ENCODE measurements around the gene DNAJA3. TPM values are rescaled to one million over a fixed set of nuclear protein-coding genes. Genes with fewer than 3 reads are reported as not detected.

The DNAJA3 gene
- total and polyA plus RNA-seq, 4 experiments from 2014 or later: 52.4 to 71.1 (median 61.5) TPM

DNA sequence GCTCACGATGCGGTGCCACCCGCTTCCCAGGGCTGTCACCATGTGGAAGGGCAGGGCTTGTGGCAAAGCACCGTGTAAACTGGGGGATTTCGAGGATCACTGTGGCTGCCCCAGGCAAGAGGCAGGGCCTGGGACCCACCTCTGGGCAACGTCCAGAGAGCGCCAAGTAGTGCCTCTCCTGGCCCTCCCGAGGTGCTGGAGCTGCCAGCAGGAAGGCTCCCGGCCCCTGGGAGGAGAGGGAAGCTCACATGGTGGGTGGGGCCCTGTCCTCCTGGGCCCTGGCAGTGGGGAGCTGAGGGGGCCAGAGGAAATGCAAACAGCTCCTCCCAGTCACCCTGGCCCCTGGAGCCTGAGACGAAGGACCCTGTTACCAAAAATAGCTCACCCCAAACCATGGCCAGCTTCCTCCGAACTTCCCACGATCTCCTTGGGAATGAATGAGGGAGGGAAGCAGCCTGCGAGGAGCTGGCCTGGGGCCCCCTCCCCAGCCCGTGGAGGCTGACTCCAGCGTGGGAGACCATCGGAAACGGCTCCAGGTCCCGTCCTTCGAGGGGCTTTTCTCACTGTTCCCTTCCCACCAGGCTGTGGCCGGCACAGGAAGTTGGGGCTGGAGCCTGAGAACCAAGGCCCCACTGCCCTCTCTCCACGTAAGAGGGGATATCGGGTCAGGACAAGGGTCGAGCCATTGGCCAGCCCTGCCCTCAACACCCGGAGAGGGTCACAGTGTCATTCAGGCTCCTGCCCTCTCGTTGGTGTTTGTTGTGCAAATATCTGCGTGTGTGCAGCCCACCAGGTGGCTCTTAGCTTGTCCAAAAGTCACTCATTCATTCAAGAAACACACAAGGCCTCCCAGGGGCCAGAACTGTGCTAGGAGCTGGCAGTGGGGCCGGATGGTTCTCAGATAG lies 36.4 kb upstream of the DNAJA3 start:
- H3K9me3 Mint-ChIP-seq: peaks cover 0 to 4% (median 0%) of the 10 kb centered on the region in 8 donors
- H3K27me3 Mint-ChIP-seq: no peaks in the 10 kb centered on the region
- H3K27ac Mint-ChIP-seq: peak overlapping the region in 3 of 7 donors; percentile 57 to 80 (median 71)
- peaks cover 11 to 66% of the 10 kb centered on the region in 2 donors for H3K36me3 Mint-ChIP-seq
- ChIA-PET POLR2A (ENCODE audit: partially characterized antibody) (no interaction called here), CTCF (ENCODE audit: partially characterized antibody) (interaction anchor here (4.4 kb wide), 1 partner anchor 13 kb away, joined by 16 read pairs; no protein-coding TSS in a partner anchor)
- Histone ChIP-seq H3K4me1 (ENCODE audit: insufficient read depth, low read length) (no peaks in the 10 kb centered on the region), H3K9me3 (ENCODE audit: control insufficient read depth in 1 of 2, low read length in 2 of 2) (no peaks in the 10 kb centered on the region), H3K4me3 (ENCODE audit: low read length in 2 of 2) (no peak overlapping the region), H3K27me3 (ENCODE audit: insufficient read depth, low read length) (no peaks in the 10 kb centered on the region), H3K27ac (ENCODE audit: low read depth, low read length) (no peak overlapping the region), H3K36me3 (ENCODE audit: insufficient read depth, low read length) (peaks cover 75% of the 10 kb centered on the region)
- DNase-seq: no peak
- no peak overlapping the region for H3K4me3 Mint-ChIP-seq
- intact Hi-C loops (cut with micrococcal nuclease): no loop called here
- H3K4me1 Mint-ChIP-seq: peaks cover 0 to 5% (median 1%) of the 10 kb centered on the region in 4 donors

DNA sequence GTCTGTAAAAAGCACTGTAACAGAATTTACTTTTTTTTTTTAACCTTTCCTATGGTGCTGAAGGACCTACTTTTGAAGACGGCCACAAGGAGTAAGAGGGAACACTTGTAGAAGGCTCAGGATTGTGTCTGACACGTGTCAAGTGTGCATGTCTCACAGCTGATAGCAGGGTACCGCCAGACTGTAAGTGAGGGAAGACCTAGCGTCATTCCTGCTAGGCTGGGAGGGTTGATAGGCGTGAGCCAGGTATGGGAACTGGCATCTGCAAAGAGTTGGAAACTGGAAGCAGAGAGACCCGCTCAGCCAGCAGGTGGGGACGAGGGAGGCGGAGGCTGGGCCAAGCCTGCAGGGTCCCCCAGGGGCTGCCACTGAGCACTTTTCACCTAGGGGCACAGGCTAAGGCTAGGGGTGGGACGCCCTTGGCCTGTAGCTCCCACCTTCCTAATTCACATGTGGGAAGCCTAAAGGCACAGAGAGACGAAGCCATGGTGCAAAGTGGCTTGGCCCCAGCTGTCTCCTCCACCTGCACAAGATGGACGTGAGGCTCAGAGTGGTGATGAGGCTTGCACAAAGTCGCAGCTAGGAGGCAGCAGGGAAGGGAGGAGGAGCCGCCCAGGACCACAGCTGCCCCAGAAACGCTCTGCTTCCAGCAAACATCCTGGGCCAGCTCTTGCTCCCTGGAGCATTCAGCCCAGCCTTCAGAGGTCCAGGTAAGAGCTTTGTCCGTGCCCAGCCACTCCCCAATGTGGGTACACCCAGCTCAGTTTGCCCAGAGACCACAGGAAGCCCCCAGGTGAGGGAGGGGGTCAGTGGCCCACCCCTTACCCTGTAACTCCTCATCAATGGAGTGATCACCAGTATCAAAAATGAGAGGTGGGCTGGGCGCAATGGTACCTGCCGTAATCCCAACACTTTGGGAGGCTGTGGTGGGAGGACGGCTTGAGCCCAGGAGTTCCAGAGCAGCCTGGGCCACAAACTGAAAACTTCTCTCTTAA lies 35.1 kb upstream of the DNAJA3 start:
- CTCF ChIA-PET (ENCODE audit: partially characterized antibody): interaction anchor here (0.6 to 4.4 kb wide), 4 partner anchors 12 to 269 kb away, joined by 3 to 16 read pairs (median 3); partner anchors contain the start of gene TFAP4
- POLR2A ChIA-PET (ENCODE audit: partially characterized antibody): interaction anchor here (1.2 kb wide), 1 partner anchor 25 kb away, joined by 3 read pairs; no protein-coding TSS in a partner anchor
- H3K4me3 ChIP-seq (ENCODE audit: low read length in 2 of 2): no peak overlapping the region
- H3K4me1 Mint-ChIP-seq: peaks cover 1 to 4% (median 3%) of the 10 kb centered on the region in 4 donors
- H3K4me3 Mint-ChIP-seq: peak overlapping the region in 2 of 8 donors; percentile 25 to 39
- H3K27me3 Mint-ChIP-seq: no peaks in the 10 kb centered on the region
- intact Hi-C loops (cut with micrococcal nuclease): no loop called here
- peak overlapping the region in 4 of 7 donors; percentile 10 to 80 (median 56) for H3K27ac Mint-ChIP-seq
- no peak for DNase-seq
- peaks cover 13 to 70% of the 10 kb centered on the region in 2 donors for H3K36me3 Mint-ChIP-seq
- no peak overlapping the region for H3K27ac ChIP-seq (ENCODE audit: low read depth, low read length)
- H3K9me3 ChIP-seq (ENCODE audit: control insufficient read depth in 1 of 2, low read length in 2 of 2): no peaks in the 10 kb centered on the region
- no peaks in the 10 kb centered on the region for H3K27me3 ChIP-seq (ENCODE audit: insufficient read depth, low read length)
- H3K4me1 ChIP-seq (ENCODE audit: insufficient read depth, low read length): no peaks in the 10 kb centered on the region
- H3K36me3 ChIP-seq (ENCODE audit: insufficient read depth, low read length): peaks cover 79% of the 10 kb centered on the region
- H3K9me3 Mint-ChIP-seq: peaks cover 0 to 6% (median 0%) of the 10 kb centered on the region in 8 donors

DNA sequence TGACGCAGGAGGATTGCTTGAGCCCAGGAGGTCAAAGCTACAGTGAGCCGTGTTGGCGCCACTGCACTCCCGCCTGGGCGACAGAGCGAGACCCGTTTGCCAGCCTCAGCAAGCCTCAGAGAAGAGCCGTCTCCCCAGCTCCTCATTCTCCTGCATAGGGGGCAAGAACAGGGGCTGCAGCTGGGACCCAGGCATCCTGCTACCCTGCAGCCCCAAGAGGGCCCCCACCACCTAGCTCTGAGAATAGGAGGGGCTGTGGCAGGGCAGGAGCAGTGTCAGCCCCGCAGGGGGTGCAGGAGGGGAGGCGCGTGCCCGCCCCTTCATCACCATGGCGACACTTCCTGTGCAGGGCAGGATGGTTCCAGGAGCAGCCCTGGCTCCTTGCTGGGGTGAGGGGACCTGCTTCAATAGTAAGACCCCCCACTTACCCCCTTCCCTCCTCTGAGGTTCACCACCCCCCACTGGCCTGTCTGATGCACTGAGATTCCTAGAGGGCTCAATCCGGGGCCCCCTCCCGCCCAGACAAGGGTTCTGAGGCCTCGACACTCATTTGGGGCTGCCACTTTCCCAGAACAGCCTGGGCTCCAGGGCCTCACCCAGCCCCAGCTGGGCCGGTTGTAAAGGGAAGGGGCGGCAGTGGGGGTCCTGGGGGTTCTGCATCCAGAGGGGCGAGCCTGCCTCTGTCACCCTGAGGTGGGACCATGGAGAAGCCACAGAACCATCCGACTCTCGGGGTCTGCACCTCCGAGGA lies 33.9 kb upstream of the DNAJA3 start:
- no peak for DNase-seq
- intact Hi-C loops (cut with micrococcal nuclease): no loop called here
- no peaks in the 10 kb centered on the region for H3K9me3 ChIP-seq (ENCODE audit: control insufficient read depth in 1 of 2, low read length in 2 of 2)
- H3K36me3 ChIP-seq (ENCODE audit: insufficient read depth, low read length): peaks cover 77% of the 10 kb centered on the region
- no peaks in the 10 kb centered on the region for H3K27me3 ChIP-seq (ENCODE audit: insufficient read depth, low read length)
- no peak overlapping the region for H3K27ac ChIP-seq (ENCODE audit: low read depth, low read length)
- Mint-ChIP-seq H3K27ac (peak overlapping the region in 3 of 7 donors; percentile 17 to 93 (median 79)), H3K9me3 (peaks cover 0 to 6% (median 0%) of the 10 kb centered on the region in 8 donors), H3K4me3 (no peak overlapping the region), H3K36me3 (peaks cover 18 to 69% of the 10 kb centered on the region in 2 donors), H3K27me3 (no peaks in the 10 kb centered on the region), H3K4me1 (peaks cover 4 to 11% (median 5%) of the 10 kb centered on the region in 4 donors)
- CTCF ChIA-PET (ENCODE audit: partially characterized antibody): interaction anchor here (0.9 to 4.4 kb wide), 2 partner anchors 10 to 119 kb away, joined by 3 to 16 read pairs; partner anchors contain the start of gene TFAP4
- H3K4me3 ChIP-seq (ENCODE audit: low read length in 2 of 2): no peak overlapping the region
- no peaks in the 10 kb centered on the region for H3K4me1 ChIP-seq (ENCODE audit: insufficient read depth, low read length)
- POLR2A ChIA-PET (ENCODE audit: partially characterized antibody): interaction anchor here (1.2 kb wide), 1 partner anchor 24 kb away, joined by 3 read pairs; no protein-coding TSS in a partner anchor

DNA sequence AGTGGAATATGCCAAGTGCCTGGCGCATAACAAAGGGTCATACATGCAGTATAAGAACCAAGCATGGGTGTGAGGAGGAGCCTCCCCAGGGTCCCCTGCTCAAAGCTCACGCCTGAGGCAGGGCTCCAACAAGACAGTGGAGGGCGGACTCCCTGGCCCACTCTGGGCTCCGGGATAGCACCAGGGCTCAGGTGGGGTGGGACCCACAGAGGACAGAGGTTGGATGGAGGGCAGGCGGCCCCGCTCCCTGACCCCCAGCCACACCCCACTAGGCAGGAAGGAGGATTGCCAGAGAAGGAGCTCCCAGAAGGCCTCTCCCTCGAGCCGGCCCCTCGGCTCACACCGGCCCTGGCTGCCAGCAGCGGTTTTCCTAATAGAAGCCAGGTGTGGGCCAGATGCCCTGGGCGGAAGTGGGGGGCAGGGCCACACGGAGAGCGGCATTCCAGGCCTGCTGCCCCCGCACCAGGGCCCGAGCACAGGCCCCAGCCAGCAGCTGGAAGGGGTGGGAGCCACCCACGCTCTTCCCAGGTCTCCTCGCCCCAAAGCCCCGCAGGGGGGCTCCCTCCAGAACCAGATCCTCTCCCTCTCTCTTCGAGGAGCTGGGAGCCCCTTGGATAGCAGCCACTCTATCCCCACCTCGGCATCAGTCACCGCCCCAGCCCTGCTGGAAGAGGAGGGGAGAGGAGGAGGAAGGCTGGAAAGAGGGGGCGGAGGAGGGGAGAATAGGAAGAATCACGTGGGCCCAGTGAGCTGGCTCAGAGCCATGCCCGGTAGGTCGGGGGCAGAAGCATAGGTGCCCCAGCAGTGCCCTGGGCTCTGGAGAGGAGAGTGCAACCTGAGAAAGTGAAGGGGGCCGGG lies 33.1 kb upstream of the DNAJA3 start:
- Histone ChIP-seq H3K36me3 (ENCODE audit: insufficient read depth, low read length) (peaks cover 73% of the 10 kb centered on the region), H3K4me1 (ENCODE audit: insufficient read depth, low read length) (no peaks in the 10 kb centered on the region), H3K27ac (ENCODE audit: low read depth, low read length) (no peak overlapping the region), H3K27me3 (ENCODE audit: insufficient read depth, low read length) (no peaks in the 10 kb centered on the region), H3K4me3 (ENCODE audit: low read length in 2 of 2) (no peak overlapping the region), H3K9me3 (ENCODE audit: control insufficient read depth in 1 of 2, low read length in 2 of 2) (no peaks in the 10 kb centered on the region)
- ChIA-PET POLR2A (ENCODE audit: partially characterized antibody) (interaction anchor here (1.6 kb wide), 1 partner anchor 139 kb away, joined by 3 read pairs; no protein-coding TSS in a partner anchor), CTCF (ENCODE audit: partially characterized antibody) (interaction anchor here (1.1 to 4.4 kb wide), 2 partner anchors 10 to 103 kb away, joined by 3 to 16 read pairs; no protein-coding TSS in a partner anchor)
- H3K27me3 Mint-ChIP-seq: no peaks in the 10 kb centered on the region
- H3K9me3 Mint-ChIP-seq: peaks cover 0 to 6% (median 0%) of the 10 kb centered on the region in 8 donors
- H3K36me3 Mint-ChIP-seq: peaks cover 15 to 68% of the 10 kb centered on the region in 2 donors
- DNase-seq: no peak
- no peak overlapping the region for H3K4me3 Mint-ChIP-seq
- peaks cover 4 to 11% (median 5%) of the 10 kb centered on the region in 4 donors for H3K4me1 Mint-ChIP-seq
- H3K27ac Mint-ChIP-seq: peak overlapping the region in 3 of 7 donors; percentile 29 to 93 (median 68)
- intact Hi-C loops (cut with micrococcal nuclease): no loop called here

- Mint-ChIP-seq H3K27ac (peak overlapping the region in 1 of 7 donors; percentile 93), H3K4me3 (no peak overlapping the region), H3K9me3 (peaks cover 0 to 6% (median 0%) of the 10 kb centered on the region in 8 donors), H3K4me1 (peaks cover 4 to 11% (median 5%) of the 10 kb centered on the region in 4 donors), H3K36me3 (peaks cover 15 to 67% of the 10 kb centered on the region in 2 donors), H3K27me3 (no peaks in the 10 kb centered on the region)
- Histone ChIP-seq H3K36me3 (ENCODE audit: insufficient read depth, low read length) (peaks cover 67% of the 10 kb centered on the region), H3K4me3 (ENCODE audit: low read length in 2 of 2) (no peak overlapping the region), H3K4me1 (ENCODE audit: insufficient read depth, low read length) (no peaks in the 10 kb centered on the region), H3K27ac (ENCODE audit: low read depth, low read length) (no peak overlapping the region), H3K27me3 (ENCODE audit: insufficient read depth, low read length) (no peaks in the 10 kb centered on the region), H3K9me3 (ENCODE audit: control insufficient read depth in 1 of 2, low read length in 2 of 2) (no peaks in the 10 kb centered on the region)
- ChIA-PET CTCF (ENCODE audit: partially characterized antibody) (interaction anchor here (1.1 to 4.4 kb wide), 2 partner anchors 9 to 103 kb away, joined by 3 to 16 read pairs; no protein-coding TSS in a partner anchor), POLR2A (ENCODE audit: partially characterized antibody) (interaction anchor here (1.6 kb wide), 1 partner anchor 140 kb away, joined by 3 read pairs; no protein-coding TSS in a partner anchor)
- no peak for DNase-seq
- intact Hi-C loops (cut with micrococcal nuclease): no loop called here
Observed at GRCh38 chr16:4393240-4393600, 32.4 kb upstream of the DNAJA3 start.

Measured in CD4-positive, alpha-beta memory T cell (primary cell).